Body of pancreas (tissue), 4 donors: ENCODE results near the gene DNMBP. TPM values are rescaled to one million over a fixed set of nuclear protein-coding genes. Genes with fewer than 3 reads are reported as not detected.

ENCODE experiments used
- ATAC-seq: fragments of 150-250 bp; one replicate; pipeline ENCODE4 v1.9.1; 2016
- DNase-seq, 4 donors: peaks; one replicate each; pipeline ENCODE4 v3.0.0-alpha.2; 2019
- H3K27ac ChIP-seq, 4 donors: fragments of 200-600 bp; sonication (generic); 1 replicate in 3 of 4; 2 replicates in 1 of 4; pipeline versions ENCODE4 v1.5.1 to v1.6.1; 2016 to 2019; ENCODE audit warnings: mild to moderate bottlenecking in 1 of 4, mixed read lengths in 1 of 4, moderate library complexity in 1 of 4
- H3K27me3 ChIP-seq, 2 donors: fragments of 200-600 bp; sonication (generic); one replicate each; pipeline ENCODE4 v1.6.0; 2016; ENCODE audit warnings: mild to moderate bottlenecking in 1 of 2
- H3K36me3 ChIP-seq, 2 donors: fragments of 200-600 bp; sonication (generic); replicated peaks in 1 of 2; 2 replicates each; pipeline ENCODE4 v1.5.1; 2016; ENCODE audit warnings: low read depth in 2 of 2; ENCODE audit not compliant: insufficient read depth in 1 of 2
- H3K4me1 ChIP-seq: fragments of 200-600 bp; sonication (generic); one replicate; pipeline ENCODE4 v1.6.0; 2016
- H3K4me3 ChIP-seq, 2 donors: fragments of 200-600 bp; sonication (generic); 1 replicate in 1 of 2; 2 replicates in 1 of 2; pipeline ENCODE4 v1.5.1; 2016 to 2019
- H3K9me3 ChIP-seq, 3 donors: fragments of 200-600 bp; sonication (generic); 1 replicate in 2 of 3; 2 replicates in 1 of 3; pipeline ENCODE4 v1.5.1; 2016
- POLR2A ChIP-seq, 3 donors: fragments of 450-650 bp; IDR thresholded peaks; one replicate each; pipeline ENCODE4 v1.6.1; 2016; ENCODE audit warnings: antibody characterized with exemption in 3 of 3, mild to moderate bottlenecking in 2 of 3
- WGBS, 2 donors: methylation state at CpG; one replicate each; pipeline ENCODE4 v1.1.5; 2017; 5-methylcytosine and 5-hydroxymethylcytosine counted together
- intact Hi-C: fragments of 100-400 bp; cut with DNase I; formaldehyde crosslinking; loops from one replicate; pipeline ENCODE4 v1.15.1; 2023
- total RNA-seq, 2 donors: library from RNA; depleted of rRNA; stranded (reverse); fragments of >200 nt; gene quantifications; one replicate each; pipeline ENCODE4 v1.1.0, GENCODE V29; 2016
- TF ChIP-seq, protein P1 (sequence below), 7 experiments: fragments of 450-650 bp in 4 of 7; fragments of 200-600 bp in 3 of 7; sonication (generic) in 3 of 7; IDR thresholded peaks; one replicate each; pipeline ENCODE4 v1.5.1; 2016 to 2019; ENCODE audit warnings: antibody characterized with exemption in 7 of 7

The DNMBP gene
- total RNA-seq, 2 donors from 2014 or later = 11.5 to 19.2 TPM

- WGBS, 2 donors = 81 to 88% methylated on average over 8 of the region's 8 CpGs
- Histone ChIP-seq H3K4me1 (no peaks in the 10 kb centered on the region), H3K4me3 (no peak overlapping the region), H3K27ac (no peak overlapping the region), H3K27me3 (no peaks in the 10 kb centered on the region), H3K36me3 (no peaks in the 10 kb centered on the region), H3K9me3 (no peaks in the 10 kb centered on the region)
- ATAC-seq = no peak
- TF ChIP-seq, protein P1, sequence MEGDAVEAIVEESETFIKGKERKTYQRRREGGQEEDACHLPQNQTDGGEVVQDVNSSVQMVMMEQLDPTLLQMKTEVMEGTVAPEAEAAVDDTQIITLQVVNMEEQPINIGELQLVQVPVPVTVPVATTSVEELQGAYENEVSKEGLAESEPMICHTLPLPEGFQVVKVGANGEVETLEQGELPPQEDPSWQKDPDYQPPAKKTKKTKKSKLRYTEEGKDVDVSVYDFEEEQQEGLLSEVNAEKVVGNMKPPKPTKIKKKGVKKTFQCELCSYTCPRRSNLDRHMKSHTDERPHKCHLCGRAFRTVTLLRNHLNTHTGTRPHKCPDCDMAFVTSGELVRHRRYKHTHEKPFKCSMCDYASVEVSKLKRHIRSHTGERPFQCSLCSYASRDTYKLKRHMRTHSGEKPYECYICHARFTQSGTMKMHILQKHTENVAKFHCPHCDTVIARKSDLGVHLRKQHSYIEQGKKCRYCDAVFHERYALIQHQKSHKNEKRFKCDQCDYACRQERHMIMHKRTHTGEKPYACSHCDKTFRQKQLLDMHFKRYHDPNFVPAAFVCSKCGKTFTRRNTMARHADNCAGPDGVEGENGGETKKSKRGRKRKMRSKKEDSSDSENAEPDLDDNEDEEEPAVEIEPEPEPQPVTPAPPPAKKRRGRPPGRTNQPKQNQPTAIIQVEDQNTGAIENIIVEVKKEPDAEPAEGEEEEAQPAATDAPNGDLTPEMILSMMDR (IDR thresholded peaks at IDR 0.05) = no peak
- no peak for TF ChIP-seq POLR2A (IDR thresholded peaks at IDR 0.05)
- intact Hi-C loops = no loop called here
- DNase-seq = no peak
Measured at GRCh38 chr10:99860466-99860865, 149.3 kb downstream of the DNMBP start.

GRCh38 chr10:99859585-99859984, 150.2 kb downstream of the DNMBP start:
- H3K36me3 ChIP-seq = no peaks in the 10 kb centered on the region
- no peak overlapping the region for H3K4me3 ChIP-seq
- H3K4me1 ChIP-seq = no peaks in the 10 kb centered on the region
- H3K27me3 ChIP-seq = no peaks in the 10 kb centered on the region
- H3K9me3 ChIP-seq = no peaks in the 10 kb centered on the region
- ATAC-seq (no peak), DNase-seq (peak in 1 of 4 donors; percentile 30)
- no peak overlapping the region for H3K27ac ChIP-seq
- intact Hi-C loops = loop anchor here (10.0 kb wide), 1 partner anchor 95 kb away; no protein-coding TSS in a partner anchor
- TF ChIP-seq, protein P1 (IDR thresholded peaks at IDR 0.05) = peak in 5 of 7 experiments; percentile 10 to 30 (median 18)
- TF ChIP-seq POLR2A (IDR thresholded peaks at IDR 0.05) = no peak
- 23 to 31% methylated on average over 5 of the region's 5 CpGs for WGBS, 2 donors

DNA sequence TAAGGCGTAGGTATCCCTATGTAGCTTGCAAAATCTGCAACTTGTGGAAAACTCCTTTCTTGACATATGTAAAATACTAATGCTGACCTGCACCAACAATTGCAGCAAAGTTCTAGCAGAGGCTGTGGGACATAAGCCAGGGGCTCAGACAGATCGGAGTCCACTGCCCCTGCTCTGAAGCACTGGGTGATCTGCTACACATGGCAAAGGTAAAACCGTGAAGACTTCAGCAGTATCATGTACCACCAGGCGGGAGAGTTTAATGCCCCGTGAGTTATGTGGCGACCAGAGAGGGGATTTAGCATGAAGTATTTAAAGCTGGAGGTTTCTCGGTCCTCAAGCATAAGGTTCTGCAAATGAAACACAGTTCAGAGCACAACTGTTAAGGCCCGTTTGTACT, 150.9 kb downstream of the DNMBP start:
- Histone ChIP-seq H3K27ac (no peak overlapping the region), H3K4me3 (no peak overlapping the region), H3K9me3 (no peaks in the 10 kb centered on the region), H3K4me1 (no peaks in the 10 kb centered on the region), H3K27me3 (no peaks in the 10 kb centered on the region), H3K36me3 (no peaks in the 10 kb centered on the region)
- no peak for DNase-seq
- TF ChIP-seq, protein P1 (IDR thresholded peaks at IDR 0.05) = no peak
- TF ChIP-seq POLR2A (IDR thresholded peaks at IDR 0.05) = no peak
- intact Hi-C loops = loop anchor here (10.0 kb wide), 1 partner anchor 96 kb away; no protein-coding TSS in a partner anchor
- ATAC-seq = no peak
- WGBS, 2 donors = 70 to 76% methylated on average over 6 to 8 of the region's 8 CpGs

DNA sequence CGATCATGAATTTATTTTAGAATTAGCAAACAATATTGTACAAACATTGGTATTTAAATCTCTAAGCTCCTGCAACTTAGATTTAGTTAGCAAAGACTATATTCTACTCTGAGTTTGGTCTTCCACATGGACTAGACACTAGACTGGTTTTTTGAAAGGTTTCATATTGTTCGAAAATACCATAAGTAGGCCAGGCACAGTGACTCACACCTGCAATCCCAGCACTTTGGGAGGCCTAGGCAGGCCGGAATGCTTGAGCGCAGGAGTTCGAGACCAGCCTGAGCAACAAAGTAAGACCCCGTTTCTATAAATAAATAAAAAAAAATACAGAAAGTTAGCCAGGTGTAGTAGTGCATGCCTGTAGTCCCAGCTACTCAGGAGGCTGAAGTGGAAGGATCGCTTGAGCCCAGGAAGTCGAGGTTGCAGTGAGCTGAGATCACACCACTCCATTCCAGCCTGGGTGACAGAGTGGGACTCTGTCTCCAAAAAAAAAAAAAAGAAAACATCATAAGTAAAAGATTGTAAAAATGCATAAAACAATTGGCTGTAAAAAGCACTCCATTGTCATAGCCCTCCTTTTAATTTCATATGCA, 154.2 kb downstream of the DNMBP start:
- no peak overlapping the region for H3K4me3 ChIP-seq
- WGBS, 2 donors = 74 to 85% methylated on average over 8 of the region's 8 CpGs
- no peak overlapping the region for H3K27ac ChIP-seq
- H3K27me3 ChIP-seq = no peaks in the 10 kb centered on the region
- intact Hi-C loops = loop anchor here (10.0 kb wide), 1 partner anchor 99 kb away; no protein-coding TSS in a partner anchor
- TF ChIP-seq, protein P1 (IDR thresholded peaks at IDR 0.05) = no peak
- TF ChIP-seq POLR2A (IDR thresholded peaks at IDR 0.05) = no peak
- no peaks in the 10 kb centered on the region for H3K36me3 ChIP-seq
- no peaks in the 10 kb centered on the region for H3K4me1 ChIP-seq
- no peaks in the 10 kb centered on the region for H3K9me3 ChIP-seq
- ATAC-seq (no peak), DNase-seq (no peak)

GRCh38 chr10:99854860-99855259, 154.9 kb downstream of the DNMBP start:
- Histone ChIP-seq H3K27me3 (no peaks in the 10 kb centered on the region), H3K9me3 (no peaks in the 10 kb centered on the region), H3K4me1 (no peaks in the 10 kb centered on the region), H3K27ac (no peak overlapping the region), H3K4me3 (no peak overlapping the region), H3K36me3 (no peaks in the 10 kb centered on the region)
- no peak for TF ChIP-seq POLR2A (IDR thresholded peaks at IDR 0.05)
- TF ChIP-seq, protein P1 (IDR thresholded peaks at IDR 0.05) = peak in 4 of 7 experiments; percentile 8 to 36 (median 30)
- no peak for ATAC-seq
- peak in 2 of 4 donors; percentile 15 to 22 for DNase-seq
- 47 to 50% methylated on average over 6 of the region's 6 CpGs for WGBS, 2 donors
- intact Hi-C loops = loop anchor here (10.0 kb wide), 1 partner anchor 100 kb away; no protein-coding TSS in a partner anchor
